K562 (cell line): ENCODE data around the gene CARD11. TPM values are rescaled to one million over a fixed set of nuclear protein-coding genes. Genes with fewer than 3 reads are reported as not detected.

Source experiments
- ARID4B ChIP-seq: sonication (generic); formaldehyde crosslinking; IDR thresholded peaks from 2 replicates; pipeline ENCODE4 v1.8.0; 2022; ENCODE audit warnings: mild to moderate bottlenecking, missing genetic modification reagents
- ELF4 ChIP-seq: fragments of 450-650 bp; formaldehyde crosslinking; IDR thresholded peaks from 2 replicates; pipeline ENCODE4 v1.4.0; 2022; ENCODE audit warnings: missing genetic modification characterization
- KLF13 ChIP-seq: fragments of 450-650 bp; IDR thresholded peaks from 2 replicates; pipeline ENCODE4 v1.6.1; 2016; ENCODE audit warnings: missing genetic modification characterization, low read depth, mild to moderate bottlenecking, missing compliant biosample characterization, moderate library complexity, borderline replicate concordance
- NBN ChIP-seq: fragments of 450-650 bp; IDR thresholded peaks from 2 replicates; pipeline ENCODE4 v1.6.1; 2016; ENCODE audit warnings: low read depth, mild to moderate bottlenecking
- NEUROD1 ChIP-seq: fragments of 150-350 bp; IDR thresholded peaks from 2 replicates; pipeline ENCODE4 v1.6.1; 2014; ENCODE audit warnings: borderline replicate concordance, low read length, low read depth; ENCODE audit not compliant: partially characterized antibody
- NR4A1 ChIP-seq, 2 experiments: fragments of 250-450 bp in 1 of 2; fragments of 450-650 bp in 1 of 2; sonication (Bioruptor Pico) in 1 of 2; IDR thresholded peaks; 2 replicates each; pipeline versions ENCODE4 v1.4.0 to v1.6.1; 2016 to 2020; ENCODE audit warnings: mild to moderate bottlenecking in 2 of 2, missing compliant biosample characterization in 1 of 2, missing genetic modification characterization in 1 of 2, moderate library complexity in 1 of 2
- ZBTB40 ChIP-seq, 2 experiments: fragments of 450-650 bp in 1 of 2; sonication (generic) in 1 of 2; formaldehyde crosslinking in 1 of 2; IDR thresholded peaks; 2 replicates each; pipeline versions ENCODE4 v1.7.1 to v1.9.0; 2016 to 2022; ENCODE audit warnings: inconsistent platforms in 1 of 2, mild to moderate bottlenecking in 1 of 2, missing genetic modification reagents in 1 of 2
- ZFP30 ChIP-seq: fragments of 250-450 bp; sonication (Bioruptor Pico); IDR thresholded peaks from 2 replicates; pipeline ENCODE4 v1.8.0; 2022; ENCODE audit warnings: moderate library complexity, mild to moderate bottlenecking, inconsistent platforms, borderline replicate concordance
- ZNF175 ChIP-seq: fragments of 200-800 bp; sonication (Bioruptor generic); IDR thresholded peaks from 2 replicates; pipeline ENCODE4 v1.6.1; 2016; ENCODE audit warnings: low read depth, mild to moderate bottlenecking, missing genetic modification characterization, missing compliant biosample characterization
- ZNF197 ChIP-seq: fragments of 200-800 bp; sonication (Bioruptor generic); IDR thresholded peaks from 2 replicates; pipeline ENCODE4 v1.6.1; 2016; ENCODE audit warnings: low read depth, missing genetic modification characterization, missing compliant biosample characterization
- ZNF589 ChIP-seq: fragments of 200-800 bp; sonication (Bioruptor generic); IDR thresholded peaks from 2 replicates; pipeline ENCODE4 v1.6.1; 2016; ENCODE audit warnings: low read depth, missing genetic modification characterization, missing compliant biosample characterization
- polyA plus RNA-seq, 8 experiments: library from polyadenylated mRNA; depleted of rRNA in 4 of 8; stranded (reverse) in 5 of 8; unstranded in 3 of 8; fragments of >200 nt; fragmentation: Nextera tagmentation in 2 of 8; fragmentation: Illumina TruSeq in 1 of 8; extraction: Ambion mirVana in 2 of 8; extraction: Trizol in 1 of 8; gene quantifications; 2 replicates each; pipeline versions ENCODE4 v1.2.1 to v1.2.3, GENCODE V29; 2011 to 2014; ENCODE audit warnings: inconsistent platforms in 1 of 8, missing spikeins in 1 of 8
- total RNA-seq, 7 experiments: library from RNA; depleted of rRNA in 6 of 7; stranded (reverse); fragments of >200 nt in 6 of 7; fragmentation: Illumina TruSeq in 2 of 7; extraction: Trizol in 2 of 7; gene quantifications; 2 replicates each; pipeline versions ENCODE4 v1.2.1 to v1.2.3, GENCODE V29; 2011 to 2021; ENCODE audit warnings: low replicate concordance in 1 of 7
- TF ChIP-seq, protein P1 (sequence below): fragments of 450-650 bp; formaldehyde crosslinking; IDR thresholded peaks from 2 replicates; pipeline ENCODE4 v1.4.0; 2022; ENCODE audit warnings: mild to moderate bottlenecking, moderate library complexity

CARD11 gene
- total and polyA plus RNA-seq, 9 of the 15 experiments (the other 6 are each of a cell fraction or from before 2014, with no cell fraction given), result 0.07 to 12.8 (median 5.7) TPM

- no peak for TF ChIP-seq ZNF589 (CRISPR knock-in tag)
- no peak for TF ChIP-seq NEUROD1
- TF ChIP-seq KLF13 (tag), result no peak
- TF ChIP-seq NBN, result no peak
- no peak for TF ChIP-seq ZNF197 (CRISPR knock-in tag)
- no peak for TF ChIP-seq ARID4B
- no peak for TF ChIP-seq ZFP30 (CRISPR knock-in tag)
- TF ChIP-seq ELF4 (CRISPR knock-in tag), result no peak
- TF ChIP-seq ZNF175 (CRISPR knock-in tag), result peak; percentile 67
- TF ChIP-seq, protein P1, sequence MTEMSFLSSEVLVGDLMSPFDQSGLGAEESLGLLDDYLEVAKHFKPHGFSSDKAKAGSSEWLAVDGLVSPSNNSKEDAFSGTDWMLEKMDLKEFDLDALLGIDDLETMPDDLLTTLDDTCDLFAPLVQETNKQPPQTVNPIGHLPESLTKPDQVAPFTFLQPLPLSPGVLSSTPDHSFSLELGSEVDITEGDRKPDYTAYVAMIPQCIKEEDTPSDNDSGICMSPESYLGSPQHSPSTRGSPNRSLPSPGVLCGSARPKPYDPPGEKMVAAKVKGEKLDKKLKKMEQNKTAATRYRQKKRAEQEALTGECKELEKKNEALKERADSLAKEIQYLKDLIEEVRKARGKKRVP (CRISPR knock-in tag), result no peak
- TF ChIP-seq ZBTB40 (IDR thresholded peaks at IDR 0.05), result peak; percentile 91
- no peak for TF ChIP-seq ZBTB40 (CRISPR knock-in tag; IDR thresholded peaks at IDR 0.05)
- no peak for TF ChIP-seq NR4A1 (CRISPR knock-in tag; IDR thresholded peaks at IDR 0.05)
- TF ChIP-seq NR4A1 (tag; IDR thresholded peaks at IDR 0.05), result no peak
These were observed 180.1 kb downstream of the CARD11 start (continued) for GRCh38 chr7:2863461-2864066.
